GM23338 (cell line): ENCODE data around the gene CCDC12. TPM values are rescaled to one million over a fixed set of nuclear protein-coding genes. Genes with fewer than 3 reads are reported as not detected.

Source experiments
- ATAC-seq: fragments of 200-7000 bp; cut with Tn5 transposase; 3 replicates; pipeline ENCODE4 v1.9.1; 2020
- DNase-seq: peaks from one replicate; pipeline ENCODE4 v3.0.0-alpha.2; 2015; ENCODE audit warnings: low spot score
- H2AFZ ChIP-seq: fragments of 200-600 bp; sonication (generic); 2 replicates; pipeline ENCODE4 v1.8.0; 2016; ENCODE audit warnings: antibody characterized with exemption, mild to moderate bottlenecking, moderate library complexity
- H3F3A ChIP-seq: fragments of 200-600 bp; sonication (generic); replicated peaks from 2 replicates; pipeline ENCODE4 v1.8.0; 2017; ENCODE audit warnings: antibody characterized with exemption, mixed run types, low read depth
- H3K27ac ChIP-seq: fragments of 200-600 bp; sonication (generic); 2 replicates; pipeline ENCODE4 v1.6.1; 2016; ENCODE audit warnings: low read depth
- H3K27me3 ChIP-seq: fragments of 200-600 bp; sonication (generic); 2 replicates; pipeline ENCODE4 v1.8.0; 2016; ENCODE audit warnings: mild to moderate bottlenecking, mixed run types, moderate library complexity; ENCODE audit not compliant: insufficient read depth
- H3K36me3 ChIP-seq: fragments of 200-600 bp; sonication (generic); 2 replicates; pipeline ENCODE4 v1.8.0; 2016; ENCODE audit warnings: mild to moderate bottlenecking; ENCODE audit not compliant: insufficient read depth
- H3K4me1 ChIP-seq: fragments of 200-600 bp; sonication (generic); 2 replicates; pipeline ENCODE4 v1.8.0; 2016; ENCODE audit warnings: mild to moderate bottlenecking, moderate library complexity; ENCODE audit not compliant: insufficient read depth
- H3K4me2 ChIP-seq: fragments of 200-600 bp; sonication (generic); 2 replicates; pipeline ENCODE4 v1.7.1; 2017; ENCODE audit warnings: mixed run types
- H3K4me3 ChIP-seq: fragments of 200-600 bp; sonication (generic); 2 replicates; pipeline ENCODE4 v1.6.1; 2016; ENCODE audit warnings: mixed run types
- H3K79me2 ChIP-seq: fragments of 200-600 bp; sonication (generic); replicated peaks from 2 replicates; pipeline ENCODE4 v1.8.0; 2017; ENCODE audit warnings: mild to moderate bottlenecking; ENCODE audit not compliant: insufficient read depth
- H3K9me2 ChIP-seq: fragments of 200-600 bp; sonication (generic); 2 replicates; pipeline ENCODE4 v1.8.0; 2017; ENCODE audit not compliant: insufficient read depth
- H4K20me1 ChIP-seq: fragments of 200-600 bp; sonication (generic); replicated peaks from 2 replicates; pipeline ENCODE4 v1.8.0; 2017; ENCODE audit warnings: mild to moderate bottlenecking; ENCODE audit not compliant: insufficient read depth
- H3K27ac Mint-ChIP-seq: 2 replicates; pipeline ENCODE4 v1.8.0; 2020; ENCODE audit warnings: inconsistent platforms, mild to moderate bottlenecking, moderate library complexity, mixed read lengths
- H3K27me3 Mint-ChIP-seq: 3 replicates; pipeline ENCODE4 v1.8.0; 2022; ENCODE audit warnings: low read depth, mild to moderate bottlenecking, moderate library complexity, mixed read lengths, inconsistent platforms; ENCODE audit not compliant: insufficient read depth, poor library complexity
- H3K36me3 Mint-ChIP-seq: 3 replicates; pipeline ENCODE4 v1.8.0; 2021; ENCODE audit warnings: low read depth, mild to moderate bottlenecking, inconsistent platforms, moderate library complexity, mixed read lengths
- H3K4me1 Mint-ChIP-seq: 3 replicates; pipeline ENCODE4 v1.8.0; 2020; ENCODE audit warnings: mild to moderate bottlenecking, inconsistent platforms, mixed read lengths
- H3K4me3 Mint-ChIP-seq: 3 replicates; pipeline ENCODE4 v1.8.0; 2021; ENCODE audit warnings: moderate library complexity, mild to moderate bottlenecking, inconsistent platforms, mixed read lengths
- H3K9me3 Mint-ChIP-seq: 3 replicates; pipeline ENCODE4 v1.8.0; 2020; ENCODE audit warnings: moderate library complexity, mild to moderate bottlenecking, inconsistent platforms, mixed read lengths
- EZH2 ChIP-seq: fragments of 200-600 bp; sonication (generic); IDR thresholded peaks from one replicate; pipeline ENCODE4 v1.8.0; 2017; ENCODE audit warnings: antibody characterized with exemption, mild to moderate bottlenecking, low read depth; ENCODE audit not compliant: unreplicated experiment
- JUNB ChIP-seq: IDR thresholded peaks from one replicate; pipeline ENCODE4 v1.6.1; 2016; ENCODE audit warnings: antibody characterized with exemption; ENCODE audit not compliant: unreplicated experiment
- REST ChIP-seq: IDR thresholded peaks from one replicate; pipeline ENCODE4 v1.6.1; 2018; ENCODE audit warnings: antibody characterized with exemption; ENCODE audit not compliant: unreplicated experiment
- ZNF114 ChIP-seq: fragments of 250-450 bp; sonication (Bioruptor Pico); IDR thresholded peaks from 2 replicates; pipeline ENCODE4 v1.5.0; 2020; ENCODE audit warnings: mild to moderate bottlenecking, moderate library complexity
- ZNF331 ChIP-seq: fragments of 250-450 bp; sonication (Bioruptor Pico); IDR thresholded peaks from 2 replicates; pipeline ENCODE4 v1.5.0; 2020; ENCODE audit warnings: low read depth, mild to moderate bottlenecking, moderate library complexity
- ZNF462 ChIP-seq: fragments of 250-450 bp; sonication (Bioruptor Pico); IDR thresholded peaks from 2 replicates; pipeline ENCODE4 v1.5.0; 2020; ENCODE audit warnings: mild to moderate bottlenecking, moderate library complexity
- polyA plus RNA-seq: library from polyadenylated mRNA; unstranded; fragments of >200 nt; fragmentation: Nextera tagmentation; extraction: Ambion mirVana; gene quantifications from 2 replicates; pipeline ENCODE4 v1.2.1, GENCODE V29; 2016
- total RNA-seq: library from RNA; depleted of rRNA; stranded (reverse); fragments of >200 nt; shearing (Covaris generic); gene quantifications from 2 replicates; pipeline ENCODE4 v1.2.3, GENCODE V29; 2014

The CCDC12 gene
- total and polyA plus RNA-seq, 2 experiments from 2014 or later = 42.9 to 133 TPM

- Histone ChIP-seq H3F3A (0 out of 2 replicates have a peak, but pooled peaks cover 4% of the 10 kb centered on the region), H4K20me1 (peaks cover 5% of the 10 kb centered on the region), H3K4me3 (no peak overlapping the region), H3K4me1 (peaks cover 14% of the 10 kb centered on the region), H3K27ac (no peak overlapping the region), H3K36me3 (no peaks in the 10 kb centered on the region), H3K4me2 (peak overlapping the region; percentile 67), H3K9me2 (0 out of 2 replicates have a peak, but pooled peaks cover 4% of the 10 kb centered on the region), H3K79me2 (0 out of 2 replicates have a peak, but pooled peaks cover 4% of the 10 kb centered on the region), H3K27me3 (no peaks in the 10 kb centered on the region), H2AFZ (no peak overlapping the region)
- ATAC-seq = no peak
- Mint-ChIP-seq H3K27me3 (peaks cover 15% of the 10 kb centered on the region), H3K4me1 (peaks cover 40% of the 10 kb centered on the region), H3K4me3 (no peak overlapping the region), H3K9me3 (peaks cover 3% of the 10 kb centered on the region; the same call in 2 of the 3 replicates), H3K36me3 (peaks cover 6% of the 10 kb centered on the region; the same call in 1 of the 3 replicates), H3K27ac (no peak overlapping the region; the same call in 1 of the 2 replicates)
- DNase-seq = no peak
- no peak for TF ChIP-seq ZNF462 (CRISPR knock-in tag)
- no peak for TF ChIP-seq EZH2
- no peak for TF ChIP-seq ZNF331
- TF ChIP-seq ZNF114 (CRISPR knock-in tag) = no peak
- TF ChIP-seq JUNB = no peak
- no peak for TF ChIP-seq REST
Observed at GRCh38 chr3:46986782-46987310, 10.3 kb upstream of the CCDC12 start.
